Camera-type eye (tissue), 1 donor: ENCODE results near the gene WFDC13. TPM values are rescaled to one million over a fixed set of nuclear protein-coding genes. Genes with fewer than 3 reads are reported as not detected.

ENCODE experiments used
- total RNA-seq: library from RNA; depleted of rRNA; stranded (reverse); fragments of >200 nt; gene quantifications from one replicate; pipeline ENCODE4 v1.2.3, GENCODE V29; 2014

The WFDC13 gene, protein sequence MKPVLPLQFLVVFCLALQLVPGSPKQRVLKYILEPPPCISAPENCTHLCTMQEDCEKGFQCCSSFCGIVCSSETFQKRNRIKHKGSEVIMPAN
- total RNA-seq, result not detected

DNA sequence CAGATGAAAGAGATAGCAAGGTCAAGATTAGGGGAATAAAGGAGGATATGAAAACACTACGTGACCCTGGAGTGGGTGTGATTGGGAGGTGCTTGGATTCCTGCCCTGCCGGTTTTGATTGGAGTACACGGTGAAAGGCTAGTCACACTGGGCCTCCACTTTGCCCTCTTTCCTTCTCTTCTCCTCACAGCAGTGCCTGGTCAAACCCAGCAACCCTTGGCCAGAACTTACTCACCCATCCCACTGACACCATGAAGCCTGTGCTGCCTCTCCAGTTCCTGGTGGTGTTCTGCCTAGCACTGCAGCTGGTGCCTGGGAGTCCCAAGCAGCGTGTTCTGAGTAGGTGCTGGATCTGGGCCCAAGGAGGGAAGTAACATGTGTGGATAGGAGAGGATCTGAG, at the start of gene WFDC13:
Gene WFDC13, plus strand, starts transcription at position 166 of the 400 bp plus-strand sequence. Its CDS starts 86 bp downstream, at position 252.

DNA sequence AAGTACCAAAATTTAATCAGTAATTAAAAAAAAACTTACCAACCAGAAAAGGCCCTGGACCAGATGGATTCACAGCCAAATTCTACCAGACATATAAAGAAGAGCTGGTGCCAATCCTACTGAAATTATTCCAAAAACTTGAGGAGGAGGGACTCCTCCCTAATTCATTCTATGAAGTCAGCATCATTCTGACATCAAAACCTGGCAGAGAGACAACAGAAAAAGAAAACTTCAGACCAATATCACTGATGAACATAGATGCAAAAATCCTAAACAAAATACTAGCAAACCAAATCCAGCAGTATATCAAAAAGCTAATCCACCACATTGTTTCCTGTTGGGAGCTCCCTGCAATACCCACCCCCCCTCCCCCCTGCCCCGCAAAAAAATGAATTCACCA, 31.7 kb upstream of the WFDC13 start, which contains the start of gene WFDC11:
Gene WFDC11, minus strand, starts transcription at position 101 of the 400 bp plus-strand sequence. CDS start 19,639 bp downstream, outside the sequence.

DNA sequence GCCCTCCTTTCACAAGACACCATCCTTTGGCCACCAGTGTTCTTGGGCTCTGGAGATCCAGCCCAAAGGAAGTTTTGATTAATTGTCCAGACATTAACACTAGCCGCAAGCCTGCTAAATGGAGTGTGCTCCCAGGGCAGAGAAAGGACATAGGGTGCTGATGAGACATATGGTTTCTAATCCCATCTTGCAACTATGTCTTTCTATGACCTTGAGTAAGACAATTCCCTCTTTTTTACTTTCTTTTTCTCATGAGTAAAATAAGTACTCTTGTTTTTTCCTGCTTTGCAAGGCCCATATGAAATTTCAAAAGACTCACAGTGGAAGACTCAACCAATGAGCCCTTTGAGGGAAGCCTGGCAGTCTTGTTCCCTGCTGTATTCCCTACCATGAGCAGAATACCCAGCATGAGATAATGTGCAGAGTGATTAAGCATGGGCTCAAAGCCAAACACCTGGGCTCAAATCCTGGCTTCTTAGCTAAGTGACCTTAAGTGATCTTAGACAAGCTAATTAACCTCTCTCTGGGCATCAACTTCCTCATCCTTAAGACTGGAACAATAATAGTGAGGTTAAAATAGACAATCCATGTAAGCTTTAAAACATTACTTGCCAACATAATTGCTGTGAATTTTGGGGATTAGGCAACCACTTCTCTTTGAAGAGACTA, 3.3 kb downstream of the WFDC13 start, which contains the start of gene WFDC10B:
Gene WFDC10B, minus strand, starts transcription at position 51 of the 669 bp plus-strand sequence. CDS start 19,027 bp downstream, outside the sequence.

DNA sequence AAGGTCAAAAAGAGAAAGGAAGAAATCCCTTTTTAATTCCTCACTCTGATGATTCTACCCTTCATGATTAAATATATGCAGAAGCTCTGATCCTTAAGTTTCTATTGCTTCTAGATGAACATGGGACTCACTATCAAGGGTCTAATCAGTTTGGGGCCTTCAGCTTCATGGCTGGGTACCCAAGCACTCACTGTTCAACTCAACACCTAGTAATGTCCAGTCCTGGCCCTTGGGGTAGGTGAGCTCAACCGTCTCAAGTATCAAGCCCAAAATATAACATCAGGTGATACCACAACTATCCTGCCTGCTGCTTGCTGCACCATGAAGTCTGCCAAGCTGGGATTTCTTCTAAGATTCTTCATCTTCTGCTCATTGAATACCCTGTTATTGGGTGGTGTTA, 20.2 kb downstream of the WFDC13 start, which contains the start of gene SPINT4:
Gene SPINT4, plus strand, starts transcription at position 301 of the 400 bp plus-strand sequence. Its CDS starts 21 bp downstream, at position 322.

Other genes with a start within 250 kb of the WFDC13 start
- 2.4 TPM for gene WFDC2, start 232.3 kb upstream of the WFDC13 start, total RNA-seq
- gene SPINT3, start 186.4 kb upstream of the WFDC13 start, total RNA-seq, result not detected
- not detected for gene WFDC6, start 162.6 kb upstream of the WFDC13 start, total RNA-seq
- not detected for gene EPPIN, start 154.6 kb upstream of the WFDC13 start, total RNA-seq
- gene WFDC8, start 122.8 kb upstream of the WFDC13 start, total RNA-seq, result not detected
- not detected for gene WFDC10A, start 72.3 kb upstream of the WFDC13 start, total RNA-seq
- not detected for gene WFDC9, start 70.8 kb upstream of the WFDC13 start, total RNA-seq
- not detected for gene WFDC11, start 31.8 kb upstream of the WFDC13 start, total RNA-seq
- gene WFDC10B, start 3.0 kb downstream of the WFDC13 start, total RNA-seq, result not detected
- gene SPINT4, start 20.3 kb downstream of the WFDC13 start, total RNA-seq, result not detected
- gene WFDC3, start 89.8 kb downstream of the WFDC13 start, total RNA-seq, result not detected
- gene DNTTIP1, start 89.9 kb downstream of the WFDC13 start, total RNA-seq, result 17.8 TPM
- gene UBE2C, start 110.6 kb downstream of the WFDC13 start, total RNA-seq, result 15.3 TPM
- 93.6 TPM for gene TNNC2, start 125.3 kb downstream of the WFDC13 start, total RNA-seq
- gene SNX21, start 131.8 kb downstream of the WFDC13 start, total RNA-seq, result 86.1 TPM
- gene ACOT8, start 155.4 kb downstream of the WFDC13 start, total RNA-seq, result 36.1 TPM
- gene ZSWIM3, start 155.6 kb downstream of the WFDC13 start, total RNA-seq, result 16.2 TPM
- 9.4 TPM for gene ZSWIM1, start 179.2 kb downstream of the WFDC13 start, total RNA-seq
- gene SPATA25, start 185.6 kb downstream of the WFDC13 start, total RNA-seq, result 7.6 TPM
- 12.8 TPM for gene NEURL2, start 189.2 kb downstream of the WFDC13 start, total RNA-seq
- gene CTSA, start 189.3 kb downstream of the WFDC13 start, total RNA-seq, result 50.5 TPM
- 58.0 TPM for gene PLTP, start 210.1 kb downstream of the WFDC13 start, total RNA-seq
- 41.5 TPM for gene PCIF1, start 232.6 kb downstream of the WFDC13 start, total RNA-seq